ENCODE measurements around the gene LRRC56.

Gene LRRC56

DNA sequence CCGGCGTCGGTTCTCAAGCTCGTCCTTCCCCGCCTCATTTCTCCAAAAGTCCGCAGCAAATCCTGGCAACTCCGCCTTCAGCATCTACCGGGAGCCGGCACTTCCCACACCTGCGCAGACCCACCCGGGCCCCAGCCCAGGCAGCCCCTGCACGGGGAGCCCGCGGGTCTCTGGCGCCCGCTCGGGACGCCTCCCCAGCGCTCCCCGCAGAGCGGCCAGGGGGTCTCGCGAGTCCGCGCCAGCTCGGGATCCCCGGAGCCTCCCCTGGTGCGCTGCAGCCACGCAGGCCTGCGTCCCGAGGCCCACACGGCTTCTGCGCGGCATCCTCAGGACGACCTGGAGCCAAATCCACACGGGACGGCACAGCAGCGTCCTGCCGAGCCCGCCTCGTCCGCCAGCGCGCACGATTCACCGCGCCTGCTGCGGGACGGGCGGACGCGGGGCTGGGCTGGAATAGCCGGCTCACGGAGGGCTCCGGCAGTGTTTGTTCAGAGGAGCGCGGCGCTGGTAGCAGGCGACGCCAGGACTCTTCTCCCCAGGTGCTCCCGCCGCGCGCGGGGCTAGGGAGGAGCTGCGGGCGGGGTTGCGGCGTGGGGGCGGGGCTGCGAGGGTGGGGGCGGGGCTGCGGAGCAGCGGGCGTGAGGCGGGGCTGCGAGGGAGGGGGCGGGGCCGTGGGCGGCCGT, 38.1 kb downstream of the LRRC56 start:
- no peak for DNase-seq (ENCODE audit: low read depth)

DNA sequence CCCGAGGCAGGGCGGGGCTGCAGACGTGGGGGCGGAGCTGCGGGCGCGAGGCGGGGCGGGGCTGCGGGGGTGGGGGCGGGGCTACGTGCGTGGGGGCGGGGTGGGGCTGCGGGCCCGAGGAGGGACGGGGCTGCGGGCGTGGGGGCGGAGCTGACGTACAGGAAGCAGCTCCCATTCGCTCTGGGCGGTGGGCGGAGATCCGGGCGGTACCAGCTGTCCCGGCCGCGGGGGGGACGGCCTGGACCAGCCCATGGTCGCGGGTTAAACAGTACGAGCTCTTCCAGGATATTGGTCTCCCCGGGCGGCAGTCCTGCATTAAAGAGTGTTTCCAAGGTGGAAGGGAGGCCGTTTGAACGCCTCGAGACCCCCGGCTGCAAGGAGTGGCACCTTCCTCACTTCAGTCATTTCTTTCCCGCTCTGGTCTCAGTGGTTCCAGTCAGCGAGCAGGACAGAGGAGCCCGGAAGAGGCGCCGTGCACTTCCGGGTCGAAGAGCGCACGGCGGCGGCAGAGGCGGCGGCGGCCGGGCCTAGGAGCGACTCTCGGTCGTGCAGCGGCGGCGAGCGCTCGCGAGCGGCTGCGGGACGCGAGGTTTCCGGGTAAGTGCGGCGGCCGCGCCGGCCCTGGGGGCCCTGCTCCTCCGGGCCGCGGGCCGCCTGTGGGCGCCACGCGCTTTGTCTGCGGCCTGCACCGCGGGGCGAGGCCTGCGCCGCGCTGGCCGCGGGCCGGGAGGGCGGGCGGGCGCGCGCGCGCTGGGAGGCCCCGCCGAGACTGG, 38.9 kb downstream of the LRRC56 start, which contains the start of gene PHRF1:
Gene PHRF1 (plus strand): TSS at position 475 of the 773 bp plus-strand sequence. CDS start 5,043 bp downstream, outside the sequence.
- peak; percentile 89 for DNase-seq (ENCODE audit: low read depth)

DNA sequence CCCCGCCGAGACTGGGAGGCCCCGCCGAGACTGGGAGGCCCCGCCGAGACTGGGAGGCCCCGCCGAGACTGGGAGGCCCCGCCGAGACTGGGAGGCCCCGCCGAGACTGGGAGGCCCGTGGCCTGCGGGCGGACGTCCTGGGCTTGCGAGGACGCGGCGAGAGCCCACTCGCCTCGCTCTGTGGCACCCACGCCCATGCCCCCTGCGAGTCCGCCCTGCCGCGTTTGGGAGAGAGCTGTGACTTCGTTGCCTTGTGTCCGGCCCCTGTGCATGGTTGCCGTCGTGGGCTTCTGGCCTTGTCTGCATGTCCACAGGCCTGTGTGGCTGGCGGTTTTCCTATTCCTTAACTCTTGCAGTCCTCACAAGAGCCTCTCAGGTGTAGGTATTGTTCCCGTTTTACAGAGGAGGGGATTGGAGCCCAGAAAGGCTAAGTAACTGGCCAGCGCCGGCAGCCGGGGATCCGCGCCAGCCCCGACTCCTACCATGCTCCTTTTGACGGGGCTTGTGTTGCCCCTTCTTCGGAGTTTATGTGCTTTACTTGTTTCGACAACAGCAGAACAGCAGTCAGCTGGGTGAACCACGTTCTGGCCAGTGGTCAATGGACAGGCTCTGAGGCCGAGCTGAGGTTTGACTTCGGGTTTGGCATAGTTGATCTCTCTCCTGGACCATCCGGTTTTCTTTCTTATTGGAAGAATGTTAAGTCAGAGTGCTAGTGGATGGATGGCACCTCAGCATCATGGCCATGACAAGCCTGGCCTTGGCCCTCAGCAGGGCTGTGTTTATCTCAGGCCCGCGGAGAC, 39.7 kb downstream of the LRRC56 start:
- no peak for DNase-seq (ENCODE audit: low read depth)

DNA sequence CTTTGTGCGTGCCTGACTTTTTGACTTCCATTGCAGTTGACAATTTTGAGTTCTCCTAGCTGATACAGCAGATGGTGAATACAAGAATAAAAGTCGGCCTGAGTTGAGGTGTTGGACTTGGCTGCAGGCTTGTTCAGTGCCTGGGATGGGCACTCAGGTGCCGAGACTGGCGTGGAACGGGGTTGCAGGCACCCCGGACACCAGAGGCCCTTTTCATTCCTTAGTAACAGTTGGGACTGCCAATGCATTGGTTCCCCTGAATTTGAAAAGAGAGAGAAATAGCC, 40.2 kb downstream of the LRRC56 start:
- DNase-seq (ENCODE audit: low read depth) = no peak

DNA sequence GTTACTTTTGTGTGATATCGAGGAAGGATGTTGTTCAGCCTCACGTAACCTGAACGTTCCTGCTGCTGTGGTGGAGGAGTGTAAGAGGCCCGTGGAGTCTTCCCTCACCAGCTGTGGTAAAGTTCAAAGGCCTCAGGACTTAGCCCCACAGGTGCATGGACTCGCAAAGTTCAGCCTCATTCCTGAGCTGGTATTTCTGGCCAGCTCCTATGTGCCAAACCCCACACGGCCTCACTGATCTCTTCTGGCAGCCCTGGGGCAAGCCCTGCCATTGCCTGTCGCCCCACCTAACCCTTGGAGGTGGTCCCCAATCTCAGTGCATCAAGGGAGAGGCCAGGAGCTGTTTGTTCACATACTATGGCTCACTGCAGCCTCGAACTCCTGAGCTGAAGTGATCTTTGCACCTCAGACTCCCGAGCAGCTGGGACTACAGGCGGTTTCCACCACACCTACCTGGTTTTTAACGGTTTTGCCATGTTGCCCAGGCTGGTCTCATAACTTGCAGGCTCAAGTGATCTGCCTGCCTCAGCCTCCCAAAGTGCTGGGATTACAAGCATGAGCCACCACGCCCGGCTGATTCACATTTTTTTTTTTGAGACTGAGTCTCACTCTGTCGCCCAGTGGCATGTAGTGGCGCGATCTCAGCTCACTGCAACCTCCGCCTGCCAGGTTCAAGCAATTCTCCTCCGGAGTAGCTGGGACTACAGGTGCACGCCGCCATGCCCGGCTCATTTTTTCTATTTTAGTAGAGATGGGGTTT, 41.1 kb downstream of the LRRC56 start:
- no peak for DNase-seq (ENCODE audit: low read depth)

DNA sequence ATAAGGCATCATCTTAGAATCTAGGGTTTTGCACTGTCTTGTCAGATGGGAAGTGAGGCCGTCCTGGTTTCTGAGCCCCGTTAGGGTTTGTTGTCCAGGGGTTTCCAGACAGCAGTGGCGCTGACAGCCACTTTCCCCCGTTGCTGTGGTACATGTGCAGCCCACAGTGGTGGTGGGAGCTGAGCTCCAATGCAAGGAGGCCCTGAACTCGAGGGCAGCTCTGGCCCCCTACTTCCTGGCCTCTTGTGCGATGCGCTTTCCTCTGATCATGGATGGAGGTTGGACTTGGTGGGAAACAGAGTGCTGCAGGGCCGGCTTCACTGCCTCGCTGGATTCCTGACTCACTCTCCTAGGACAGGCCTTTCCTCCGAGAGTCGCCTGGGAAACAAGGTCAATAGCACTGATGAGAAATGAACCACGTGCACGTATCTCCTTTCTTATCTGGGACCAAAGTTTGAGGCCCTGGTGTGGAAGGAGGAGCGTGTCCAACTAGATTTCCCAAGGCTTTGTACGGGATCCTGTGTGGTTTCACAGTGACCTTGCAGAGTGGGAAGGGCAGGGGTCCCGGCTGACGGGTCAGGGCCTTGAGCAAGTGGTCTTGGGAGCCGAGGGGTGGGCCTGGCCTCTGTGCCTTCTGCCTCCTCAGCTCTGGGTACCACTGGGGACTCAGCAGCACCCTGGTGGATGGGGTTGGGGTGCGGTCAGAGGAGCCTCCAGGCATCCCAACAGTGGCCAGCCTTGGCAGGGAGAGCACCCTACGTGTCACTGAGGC, 42.7 kb downstream of the LRRC56 start:
- no peak for DNase-seq (ENCODE audit: low read depth)

DNA sequence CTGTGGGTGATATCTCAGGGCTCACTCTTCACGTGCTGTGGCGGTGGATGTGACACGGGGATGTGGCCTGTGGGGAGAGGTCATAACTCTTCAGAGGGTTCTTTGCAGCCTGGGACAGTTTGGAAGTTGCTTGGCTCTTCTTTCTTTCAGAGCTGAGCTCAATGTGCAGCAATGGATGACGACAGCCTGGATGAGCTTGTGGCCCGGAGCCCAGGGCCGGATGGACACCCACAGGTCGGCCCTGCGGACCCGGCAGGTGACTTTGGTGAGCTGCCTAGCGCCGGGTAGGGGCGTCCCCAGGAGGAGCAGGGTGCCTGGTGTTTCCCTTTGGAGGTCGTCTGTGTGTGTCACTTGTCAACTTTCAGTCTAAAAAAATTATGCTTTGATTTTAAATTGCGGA, 44.0 kb downstream of the LRRC56 start:
- DNase-seq (ENCODE audit: low read depth) = no peak

DNA sequence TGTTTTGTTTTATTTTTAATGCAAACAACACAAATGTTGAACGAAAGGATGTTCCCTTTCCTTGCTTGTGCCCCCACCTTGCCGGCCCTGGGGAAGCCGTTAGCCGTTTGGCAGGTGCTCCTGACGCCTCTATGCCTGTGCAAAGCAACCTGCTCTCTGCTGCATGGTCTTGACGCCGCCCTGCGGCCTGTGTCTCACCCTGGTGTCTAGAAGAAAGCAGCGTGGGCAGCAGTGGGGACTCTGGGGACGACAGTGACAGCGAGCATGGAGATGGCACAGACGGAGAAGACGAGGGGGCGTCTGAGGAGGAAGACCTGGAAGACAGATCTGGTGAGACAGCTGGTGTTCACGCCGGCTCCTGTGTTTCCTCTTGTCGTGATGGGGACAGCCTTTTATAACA, 44.4 kb downstream of the LRRC56 start:
- no peak for DNase-seq (ENCODE audit: low read depth)

DNA sequence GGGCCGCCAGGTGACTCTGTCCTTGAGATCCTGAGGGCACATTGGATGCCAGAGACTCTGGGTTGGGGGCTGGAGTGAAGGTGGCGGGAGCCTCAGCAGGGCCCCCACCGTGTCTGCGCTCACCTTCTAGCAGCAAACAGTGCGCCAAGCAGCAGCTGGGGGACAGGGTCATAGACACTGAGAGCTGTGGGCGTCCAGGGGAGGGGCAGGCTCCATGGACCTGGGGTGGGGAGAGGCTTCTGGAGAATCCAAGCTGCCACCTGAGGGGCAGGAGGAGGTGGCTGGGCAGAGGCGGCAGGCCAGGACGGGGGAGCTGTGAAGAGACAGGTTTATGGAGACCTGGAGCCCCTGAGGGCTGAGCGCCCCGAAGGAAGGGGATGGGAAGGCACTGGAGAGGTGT, 47.0 kb downstream of the LRRC56 start:
- DNase-seq (ENCODE audit: low read depth) = no peak

DNA sequence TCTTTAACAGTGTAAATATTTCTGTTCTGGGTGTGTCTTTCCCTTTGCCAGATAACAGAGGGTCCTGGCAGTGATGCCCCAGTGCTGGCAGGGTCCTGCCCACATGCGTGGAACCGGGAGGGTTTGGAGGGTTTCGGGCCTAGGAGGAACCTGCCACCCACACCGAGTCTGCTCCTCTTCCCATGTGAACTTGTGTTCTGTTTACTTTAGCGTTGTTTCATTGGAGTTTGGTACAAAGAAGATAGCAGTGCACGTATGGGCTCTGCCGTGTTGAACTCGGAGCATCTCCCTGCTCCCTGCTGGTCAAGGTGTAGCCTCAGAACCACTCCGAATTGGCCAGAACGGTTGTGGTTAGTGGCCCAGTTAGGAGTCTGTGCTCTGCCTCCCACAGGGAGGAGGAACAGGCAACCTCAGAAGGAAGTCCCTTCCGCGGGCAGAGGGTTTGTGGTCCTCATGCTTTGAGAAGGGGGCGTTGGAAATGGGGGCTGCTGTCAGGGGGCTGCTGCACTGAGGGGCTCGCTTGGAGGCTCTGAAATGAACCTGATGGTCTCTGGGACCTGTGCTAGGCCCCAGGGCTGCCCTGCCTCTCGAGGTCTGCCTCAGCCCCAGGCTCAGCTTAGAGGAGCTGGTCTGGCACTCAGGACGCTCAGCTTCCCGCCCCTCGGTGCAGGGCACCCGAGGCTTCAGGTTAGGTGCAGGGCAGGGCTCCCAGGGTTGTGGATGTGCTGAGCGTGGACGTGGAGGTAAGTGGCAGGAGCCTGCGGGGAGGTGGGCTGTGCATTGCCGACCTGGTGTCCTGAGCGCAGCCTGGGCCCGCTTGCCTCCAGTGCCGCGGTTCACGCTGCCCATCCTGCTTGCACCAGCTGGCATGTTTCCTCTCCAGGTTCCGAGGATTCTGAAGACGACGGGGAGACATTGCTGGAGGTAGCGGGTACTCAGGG, 49.3 kb downstream of the LRRC56 start:
- no peak for DNase-seq (ENCODE audit: low read depth)

DNA sequence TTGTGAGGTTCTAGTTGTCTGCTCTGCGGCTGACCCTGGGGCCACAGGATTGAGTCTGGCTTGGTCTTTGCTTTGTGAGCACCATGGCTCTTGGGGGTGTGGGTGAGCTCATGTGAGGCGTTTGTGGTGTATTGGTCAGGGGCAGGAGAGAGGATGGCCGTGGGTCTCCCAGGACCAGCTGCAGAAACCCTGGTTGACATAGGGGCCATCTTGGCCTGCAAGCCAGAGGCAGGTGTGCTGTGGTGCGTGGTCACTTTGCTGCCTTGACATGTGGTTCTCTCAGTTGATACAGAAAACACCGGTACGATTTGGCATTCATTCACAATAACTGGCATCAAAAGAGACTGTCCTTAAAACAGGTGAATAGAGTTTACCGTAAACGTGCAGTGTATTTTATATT, 50.2 kb downstream of the LRRC56 start:
- no peak for DNase-seq (ENCODE audit: low read depth)

DNA sequence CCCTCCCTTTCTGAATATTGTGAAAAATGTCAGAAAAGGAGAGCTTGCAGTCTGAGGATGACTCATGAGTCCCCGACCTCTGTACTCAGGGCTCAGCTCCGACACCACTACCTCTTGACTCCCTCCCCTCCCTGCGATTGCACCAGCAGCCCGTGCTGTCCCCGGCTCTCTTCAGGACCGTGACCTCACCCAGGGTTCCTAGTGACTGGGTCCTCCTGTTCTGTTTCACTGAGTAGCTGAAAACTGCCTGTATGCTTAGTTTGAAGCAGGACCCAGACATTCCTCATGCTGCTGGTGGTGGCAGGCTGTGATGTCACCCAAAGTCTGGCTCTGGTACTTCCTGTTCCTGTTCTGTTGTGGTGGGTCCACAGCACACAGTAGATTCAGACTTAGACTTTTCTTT, 50.7 kb downstream of the LRRC56 start:
- DNase-seq (ENCODE audit: low read depth) = peak; percentile 60

DNA sequence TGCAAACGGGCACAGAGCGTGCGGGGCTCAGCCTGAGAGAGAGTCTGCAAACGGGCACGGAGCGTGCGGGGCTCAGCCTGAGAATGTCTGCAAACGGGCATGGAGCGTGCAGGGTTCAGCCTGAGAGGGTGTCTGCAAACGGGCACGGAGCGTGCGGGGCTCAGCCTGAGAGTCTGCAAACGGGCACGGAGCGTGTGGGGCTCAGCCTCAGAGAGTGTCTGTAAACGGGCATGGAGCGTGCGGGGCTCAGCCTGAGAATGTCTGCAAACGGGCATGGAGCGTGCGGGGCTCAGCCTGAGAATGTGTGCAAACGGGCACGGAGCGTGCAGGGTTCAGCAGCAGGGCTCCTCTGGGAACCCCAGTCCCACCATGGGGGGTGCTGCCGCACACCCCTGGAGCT, 52.5 kb downstream of the LRRC56 start:
- DNase-seq (ENCODE audit: low read depth) = no peak

DNA sequence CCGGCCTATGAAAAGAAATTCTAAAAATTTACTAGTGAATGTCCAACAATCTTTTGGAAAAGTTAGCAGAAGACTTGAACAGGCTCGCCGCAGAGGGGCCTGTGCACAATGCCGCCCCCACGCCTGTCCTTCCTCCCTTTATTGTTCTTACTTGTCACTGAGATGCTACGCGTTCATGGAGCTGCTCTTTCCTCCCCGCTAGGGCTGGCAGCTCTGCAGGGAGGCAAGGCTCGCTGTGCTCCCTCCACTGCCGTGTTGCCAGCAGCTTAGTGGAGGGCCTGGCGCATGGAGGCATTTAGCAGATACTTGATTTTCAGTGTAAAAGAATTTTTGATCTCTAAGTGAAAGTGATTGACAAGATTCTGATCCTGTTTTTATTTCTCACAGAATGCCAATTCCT, 53.7 kb downstream of the LRRC56 start:
- no peak for DNase-seq (ENCODE audit: low read depth)

DNA sequence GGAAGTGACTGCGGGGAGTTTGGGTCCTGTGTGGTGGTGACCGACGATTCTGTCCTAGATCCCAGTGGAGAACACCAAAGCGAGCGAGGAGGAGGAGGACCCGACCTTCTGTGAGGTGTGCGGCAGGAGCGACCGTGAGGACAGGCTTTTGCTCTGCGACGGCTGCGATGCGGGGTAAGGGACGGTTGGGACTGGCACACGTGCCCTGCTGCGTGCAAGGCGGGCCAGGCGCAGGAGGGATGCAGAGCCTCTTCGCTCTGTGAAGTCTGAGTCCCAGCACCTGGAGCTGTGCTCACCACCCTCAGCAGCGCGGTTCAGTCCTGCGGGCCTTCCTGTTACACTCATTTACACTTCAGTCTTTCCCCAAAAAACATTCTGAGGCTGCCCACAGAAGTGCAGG, 55.2 kb downstream of the LRRC56 start:
- no peak for DNase-seq (ENCODE audit: low read depth)

DNA sequence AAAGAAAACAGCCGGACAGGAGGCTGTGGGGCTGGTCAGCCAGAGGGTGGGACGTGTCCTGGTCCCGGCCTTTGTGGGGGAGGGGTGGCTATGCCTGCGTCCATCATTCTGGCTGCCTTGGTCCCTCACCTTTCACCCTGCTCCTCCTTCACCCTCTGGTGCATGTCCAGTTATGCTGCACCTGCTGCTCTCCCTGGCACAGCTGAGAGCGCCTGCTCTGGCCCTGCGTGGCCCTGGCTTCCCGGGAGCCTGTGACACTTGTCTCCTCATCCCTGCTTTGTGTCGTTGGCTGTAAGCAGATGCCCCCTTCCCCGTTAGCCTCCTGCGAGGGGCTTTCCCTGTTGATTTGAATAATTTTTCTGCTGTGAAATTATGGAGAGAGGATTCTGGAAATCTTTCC, 55.6 kb downstream of the LRRC56 start:
- DNase-seq (ENCODE audit: low read depth) = no peak

DNA sequence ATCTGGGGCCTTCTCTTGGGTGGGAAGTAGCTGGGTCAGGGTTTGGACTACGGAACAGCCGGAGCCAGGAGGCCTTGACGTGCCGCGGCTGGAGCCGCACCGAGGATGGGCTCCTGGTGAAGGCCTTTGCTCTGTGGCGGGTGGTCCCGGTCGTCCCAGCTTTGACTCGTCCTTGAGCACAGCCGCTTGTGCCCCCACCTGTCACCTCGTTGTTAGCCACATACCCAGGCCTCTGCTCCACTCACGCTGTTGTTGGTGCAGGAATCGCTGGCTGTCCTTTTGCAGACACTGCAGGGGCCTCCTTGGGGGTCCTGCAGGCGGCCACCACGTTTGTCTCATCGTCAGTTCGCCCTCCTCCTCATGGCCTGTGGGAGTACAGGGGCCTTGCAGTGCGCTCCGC, 56.0 kb downstream of the LRRC56 start:
- no peak for DNase-seq (ENCODE audit: low read depth)

DNA sequence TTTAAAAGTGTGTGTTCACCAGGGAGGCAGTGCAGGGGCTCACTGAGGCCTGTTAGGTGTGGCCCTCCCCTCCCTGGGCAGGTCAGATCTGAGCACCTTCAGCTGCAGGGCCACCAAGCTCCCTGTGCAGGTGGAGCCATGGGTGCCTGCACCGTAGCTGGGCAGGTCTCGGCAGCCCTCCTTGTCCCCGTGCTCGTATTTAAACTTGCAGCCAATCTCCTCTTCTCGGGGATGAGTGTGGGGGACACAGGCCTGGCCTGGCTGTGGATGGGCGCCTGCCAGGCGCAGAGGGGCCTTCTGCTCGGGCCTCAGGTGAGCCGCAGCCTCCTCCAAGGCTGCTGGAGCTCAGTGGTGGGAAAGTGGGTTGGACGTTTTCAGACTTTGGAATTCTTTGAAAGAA, 58.1 kb downstream of the LRRC56 start:
- DNase-seq (ENCODE audit: low read depth) = no peak

DNA sequence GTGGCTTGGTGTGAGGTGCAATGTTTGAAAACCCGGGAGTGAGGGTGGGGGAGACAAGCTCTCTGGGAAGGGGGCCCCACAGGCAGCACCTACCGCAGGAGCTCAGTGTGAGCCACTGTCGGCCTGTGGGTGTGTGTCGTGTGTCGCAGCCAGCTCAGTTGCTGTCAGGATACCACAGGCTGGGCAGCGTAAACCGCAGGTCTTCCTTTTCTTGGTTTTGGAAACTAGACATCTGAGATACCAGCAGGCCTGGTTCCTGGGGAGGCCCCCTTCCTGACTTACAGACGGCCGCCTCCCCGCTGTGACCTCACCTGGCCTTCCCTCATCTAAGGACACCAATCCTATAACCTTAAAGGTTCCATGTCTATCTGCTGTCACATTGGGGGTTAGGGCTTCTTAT, 59.0 kb downstream of the LRRC56 start:
- no peak for DNase-seq (ENCODE audit: low read depth)

DNA sequence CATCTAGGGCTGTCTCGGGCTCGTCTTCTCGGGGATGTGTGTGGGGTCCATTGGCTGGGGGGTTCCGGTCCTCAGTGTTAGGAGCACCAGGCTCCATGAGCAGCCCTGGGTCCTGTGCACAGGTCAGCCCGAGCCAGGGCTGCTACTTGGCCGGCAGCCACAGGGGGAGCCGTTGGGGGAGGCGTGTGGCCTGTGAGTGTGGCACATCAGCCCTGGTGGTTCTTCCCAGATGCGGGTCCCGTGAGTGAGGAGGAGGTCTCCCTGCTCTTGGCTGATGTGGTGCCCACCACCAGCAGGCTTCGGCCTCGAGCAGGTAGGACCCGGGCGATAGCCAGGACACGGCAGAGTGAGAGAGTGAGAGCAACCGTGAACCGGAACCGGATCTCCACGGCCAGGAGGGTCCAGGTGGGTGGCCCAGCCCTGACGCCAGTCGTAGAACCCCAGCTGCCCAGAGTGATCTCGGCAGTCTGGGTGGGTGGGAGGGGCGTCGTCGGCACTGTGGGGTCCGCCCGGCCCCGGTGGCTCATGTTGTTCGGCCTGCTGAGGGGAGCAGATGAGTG, 59.9 kb downstream of the LRRC56 start:
- no peak for DNase-seq (ENCODE audit: low read depth)
